HCT116 (cell line): Measurements from ENCODE around the gene LPAR6. TPM values are rescaled to one million over a fixed set of nuclear protein-coding genes. Genes with fewer than 3 reads are reported as not detected.
"Not testable (repeated sequence)": the region's sequence is repeated elsewhere in the genome, so short reads cannot be mapped to it uniquely, and the experiment has no call there.

Experiments used
- ATAC-seq: fragments of 200-7000 bp; cut with Tn5 transposase; 2 replicates; pipeline ENCODE4 v1.9.1; 2020; ENCODE audit warnings: mild to moderate bottlenecking, moderate library complexity
- BruUV-seq: library from RNA; stranded (reverse); fragments of 400-500 nt; replicated peaks from 2 replicates; lab custom pipeline; 2021; lab: Mats Ljungman, UMichigan
- CTCF ChIA-PET: fragments of 300-600 bp; sonication (Branson Sonifier 250); formaldehyde crosslinking; loops from one replicate; lab custom pipeline; 2021; ENCODE audit warnings: antibody characterized with exemption; lab: Charles Lee
- POLR2A ChIA-PET: fragments of 300-600, 350-600 bp; sonication (Branson Sonifier 250); formaldehyde crosslinking; loops from one replicate; lab custom pipeline; 2021; ENCODE audit warnings: antibody characterized with exemption; lab: Charles Lee
- RAD21 ChIA-PET, 2 experiments: fragments of 300-600 bp; sonication (Branson Sonifier 250); formaldehyde crosslinking; loops; one replicate each; lab custom pipeline; 2023; ENCODE audit warnings: low total read pairs in 2 of 2; ENCODE audit not compliant: uncharacterized antibody in 2 of 2, unreplicated experiment in 2 of 2, low non-redundant PET in 1 of 2; lab: Charles Lee
- DNase-seq: peaks from one replicate; pipeline ENCODE4 v3.0.0-alpha.2; 2010; ENCODE audit warnings: low read depth, low spot score
- H2AFZ ChIP-seq: fragments of 200-600 bp; shearing (Covaris generic), sonication (generic); 2 replicates; pipeline ENCODE4 v1.6.1; 2017; ENCODE audit warnings: low read depth, mixed run types, mixed read lengths, antibody characterized with exemption, low read length; ENCODE audit not compliant: poor library complexity, severe bottlenecking
- H3K27ac ChIP-seq: 2 replicates; pipeline ENCODE4 v1.5.1; 2012; ENCODE audit warnings: low read depth, low read length
- H3K27me3 ChIP-seq: fragments of 200-600 bp; sonication (generic); 2 replicates; pipeline ENCODE4 v1.6.1; 2016; ENCODE audit warnings: mixed run types, low read length, mixed read lengths; ENCODE audit not compliant: insufficient read depth
- H3K36me3 ChIP-seq, 2 experiments: fragments of 200-500 bp in 1 of 2; fragments of 200-600 bp in 1 of 2; sonication (Bioruptor generic) in 1 of 2; sonication (generic) in 1 of 2; 2 replicates each; pipeline versions ENCODE4 v1.5.1 to v1.6.1; 2014 to 2016; ENCODE audit warnings: low read length in 2 of 2, inconsistent platforms in 1 of 2, mixed read lengths in 1 of 2, mixed run types in 1 of 2; ENCODE audit not compliant: insufficient read depth in 2 of 2, control insufficient read depth in 1 of 2
- H3K4me1 ChIP-seq, 2 experiments: fragments of 200-600 bp in 1 of 2; sonication (generic) in 1 of 2; 2 replicates each; pipeline versions ENCODE4 v1.5.1 to v1.6.1; 2012 to 2017; ENCODE audit warnings: low read length in 2 of 2, inconsistent platforms in 1 of 2, mild to moderate bottlenecking in 1 of 2, mixed read lengths in 1 of 2, mixed run types in 1 of 2, moderate library complexity in 1 of 2; ENCODE audit not compliant: insufficient read depth in 2 of 2, control insufficient read depth in 1 of 2
- H3K4me2 ChIP-seq: fragments of 200-600 bp; sonication (generic); 2 replicates; pipeline ENCODE4 v1.6.1; 2017; ENCODE audit warnings: mixed run types, low read length, mixed read lengths
- H3K4me3 ChIP-seq, 2 experiments: fragments of 200-600 bp in 1 of 2; sonication (generic) in 1 of 2; replicated peaks in 1 of 2; 2 replicates each; pipeline ENCODE4 v1.5.1; 2011 to 2016; ENCODE audit warnings: low read length in 2 of 2, control low read depth in 1 of 2, low read depth in 1 of 2, mild to moderate bottlenecking in 1 of 2, mixed read lengths in 1 of 2, mixed run types in 1 of 2
- H3K79me2 ChIP-seq: fragments of 200-600 bp; sonication (generic); 2 replicates; pipeline ENCODE4 v1.6.1; 2017; ENCODE audit warnings: mild to moderate bottlenecking, mixed run types, low read length, moderate library complexity, mixed read lengths; ENCODE audit not compliant: insufficient read depth
- H3K9ac ChIP-seq: fragments of 200-600 bp; sonication (generic); 2 replicates; pipeline ENCODE4 v1.6.1; 2016; ENCODE audit warnings: low read length, mixed read lengths
- H3K9me2 ChIP-seq: fragments of 200-600 bp; sonication (generic), shearing (Covaris generic); 2 replicates; pipeline ENCODE4 v1.6.1; 2017; ENCODE audit warnings: mixed run types, mild to moderate bottlenecking, moderate library complexity; ENCODE audit not compliant: insufficient read depth
- H3K9me3 ChIP-seq, 2 experiments: fragments of 200-500 bp in 1 of 2; fragments of 200-600 bp in 1 of 2; sonication (Bioruptor generic) in 1 of 2; sonication (generic) in 1 of 2; 2 replicates each; pipeline ENCODE4 v1.6.1; 2014 to 2017; ENCODE audit warnings: low read length in 2 of 2, mixed read lengths in 2 of 2, inconsistent platforms in 1 of 2, low read depth in 1 of 2, mild to moderate bottlenecking in 1 of 2, mixed run types in 1 of 2, moderate library complexity in 1 of 2; ENCODE audit not compliant: control insufficient read depth in 1 of 2, insufficient read depth in 1 of 2
- H4K20me1 ChIP-seq: fragments of 200-600 bp; sonication (generic), shearing (Covaris generic); 2 replicates; pipeline ENCODE4 v1.6.1; 2017; ENCODE audit warnings: mixed run types, mild to moderate bottlenecking, moderate library complexity; ENCODE audit not compliant: insufficient read depth
- POLR2A ChIP-seq: IDR thresholded peaks from 2 replicates; pipeline ENCODE4 v1.7.0; 2011; ENCODE audit warnings: borderline replicate concordance; ENCODE audit not compliant: insufficient read depth, insufficient read length; ENCODE audit errors: extremely low read depth
- SIN3A ChIP-seq: IDR thresholded peaks from 2 replicates; pipeline ENCODE4 v1.6.1; 2012; ENCODE audit warnings: low read depth
- SP1 ChIP-seq: IDR thresholded peaks from 2 replicates; pipeline ENCODE4 v1.6.1; 2012; ENCODE audit warnings: low read depth
- TCF7L2 ChIP-seq: IDR thresholded peaks from 2 replicates; pipeline ENCODE4 v1.7.0; 2011; ENCODE audit warnings: borderline replicate concordance, inconsistent platforms; ENCODE audit not compliant: insufficient read depth, insufficient read length; ENCODE audit errors: extremely low read depth
- ZFX ChIP-seq: fragments of 450-650 bp; IDR thresholded peaks from 2 replicates; pipeline ENCODE4 v1.6.1; 2017
- ZNF274 ChIP-seq: fragments of 200-500 bp; sonication (Bioruptor generic); IDR thresholded peaks from 2 replicates; pipeline ENCODE4 v1.6.1; 2014; ENCODE audit warnings: mild to moderate bottlenecking, low read depth, low read length, inconsistent platforms
- intact Hi-C: fragments of 100-400 bp; cut with micrococcal nuclease; formaldehyde crosslinking; loops from 2 replicates; pipeline ENCODE4 v1.10.0; 2022
- total RNA-seq: library from RNA; stranded (reverse); gene quantifications from one replicate; pipeline ENCODE4 v1.2.1, GENCODE V29; 2021; ENCODE audit not compliant: unreplicated experiment
- TF ChIP-seq, protein P1 (sequence below): IDR thresholded peaks from 2 replicates; pipeline ENCODE4 v1.6.1; 2011; ENCODE audit warnings: mild to moderate bottlenecking, low read length, moderate library complexity; ENCODE audit not compliant: insufficient replicate concordance; ENCODE audit errors: extremely low read depth

The LPAR6 gene
- total RNA-seq, 1 experiment from 2014 or later, result 0.12 TPM

DNA sequence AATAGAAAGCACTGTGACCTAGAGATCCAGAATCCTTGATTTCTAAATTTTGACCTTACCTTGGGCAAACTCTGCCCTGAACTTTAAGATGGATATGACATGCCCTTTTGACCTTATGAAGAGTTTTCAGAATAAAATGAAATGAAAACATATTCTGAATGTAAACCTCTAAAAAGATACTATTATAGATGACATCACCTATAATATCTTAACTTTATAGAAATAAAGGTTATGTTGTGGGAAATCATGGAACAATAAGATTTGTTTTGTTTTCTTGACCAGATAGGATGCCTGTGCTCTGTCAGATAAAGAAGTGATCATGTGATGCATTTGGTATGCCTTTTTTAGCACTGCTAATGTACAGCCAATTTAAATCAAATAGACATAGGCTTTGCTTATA is 13.1 kb upstream of the LPAR6 start:
- no peaks in the 10 kb centered on the region for H3K79me2 ChIP-seq
- RAD21 ChIA-PET, result no interaction called here
- TF ChIP-seq ZNF274 (no peak), TCF7L2 (no peak), POLR2A (no peak), SP1 (no peak), ZFX (no peak)
- H3K9me3 ChIP-seq, result no peaks in the 10 kb centered on the region
- no peak overlapping the region for H3K9ac ChIP-seq
- no peaks in the 10 kb centered on the region for H3K27me3 ChIP-seq
- no peaks in the 10 kb centered on the region for H4K20me1 ChIP-seq
- no peak for DNase-seq
- no peak overlapping the region for H2AFZ ChIP-seq
- no peaks in the 10 kb centered on the region for H3K9me2 ChIP-seq
- CTCF ChIA-PET, result no interaction called here
- no peaks in the 10 kb centered on the region for H3K36me3 ChIP-seq
- no peaks in the 10 kb centered on the region for H3K4me1 ChIP-seq
- H3K27ac ChIP-seq, result no peak overlapping the region
- POLR2A ChIA-PET, result no interaction called here
- BruUV-seq, result no TSS peak
- no peak for ATAC-seq
- H3K4me3 ChIP-seq, result no peak overlapping the region
- intact Hi-C loops, result no loop called here
- no peak overlapping the region for H3K4me2 ChIP-seq

DNA sequence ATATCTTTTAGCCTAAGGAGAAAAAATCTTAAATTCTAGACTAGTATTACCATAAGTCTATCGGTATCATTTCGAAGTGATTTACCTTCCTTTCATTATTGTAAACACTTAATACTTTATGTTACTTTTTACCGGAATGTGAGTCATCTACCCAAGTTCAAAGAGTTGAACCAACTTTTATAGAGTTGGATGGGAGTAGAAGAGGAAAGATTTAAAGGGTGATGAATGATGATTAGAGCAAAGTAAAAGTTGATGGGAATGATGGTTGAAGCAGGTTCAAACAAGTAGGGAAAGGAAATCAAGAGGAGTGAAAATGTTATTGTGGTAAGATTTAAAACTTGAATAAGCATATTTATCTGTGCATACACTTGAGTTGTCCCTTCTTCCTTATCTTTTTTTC is 11.3 kb upstream of the LPAR6 start:
- Histone ChIP-seq H3K79me2 (no peaks in the 10 kb centered on the region), H3K4me3 (no peak overlapping the region), H4K20me1 (no peaks in the 10 kb centered on the region), H3K4me1 (no peaks in the 10 kb centered on the region), H3K9ac (no peak overlapping the region), H3K4me2 (no peak overlapping the region), H3K9me2 (no peaks in the 10 kb centered on the region), H3K9me3 (no peaks in the 10 kb centered on the region), H3K27ac (no peak overlapping the region), H3K36me3 (no peaks in the 10 kb centered on the region), H2AFZ (no peak overlapping the region), H3K27me3 (no peaks in the 10 kb centered on the region)
- no TSS peak for BruUV-seq
- no peak for DNase-seq
- POLR2A ChIA-PET, result no interaction called here
- CTCF ChIA-PET, result no interaction called here
- ATAC-seq, result no peak
- intact Hi-C loops, result no loop called here
- RAD21 ChIA-PET, result no interaction called here
- TF ChIP-seq, protein P1, sequence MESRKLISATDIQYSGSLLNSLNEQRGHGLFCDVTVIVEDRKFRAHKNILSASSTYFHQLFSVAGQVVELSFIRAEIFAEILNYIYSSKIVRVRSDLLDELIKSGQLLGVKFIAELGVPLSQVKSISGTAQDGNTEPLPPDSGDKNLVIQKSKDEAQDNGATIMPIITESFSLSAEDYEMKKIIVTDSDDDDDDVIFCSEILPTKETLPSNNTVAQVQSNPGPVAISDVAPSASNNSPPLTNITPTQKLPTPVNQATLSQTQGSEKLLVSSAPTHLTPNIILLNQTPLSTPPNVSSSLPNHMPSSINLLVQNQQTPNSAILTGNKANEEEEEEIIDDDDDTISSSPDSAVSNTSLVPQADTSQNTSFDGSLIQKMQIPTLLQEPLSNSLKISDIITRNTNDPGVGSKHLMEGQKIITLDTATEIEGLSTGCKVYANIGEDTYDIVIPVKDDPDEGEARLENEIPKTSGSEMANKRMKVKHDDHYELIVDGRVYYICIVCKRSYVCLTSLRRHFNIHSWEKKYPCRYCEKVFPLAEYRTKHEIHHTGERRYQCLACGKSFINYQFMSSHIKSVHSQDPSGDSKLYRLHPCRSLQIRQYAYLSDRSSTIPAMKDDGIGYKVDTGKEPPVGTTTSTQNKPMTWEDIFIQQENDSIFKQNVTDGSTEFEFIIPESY, result no peak
- TF ChIP-seq ZFX, result no peak
- TF ChIP-seq SIN3A, result no peak

DNA sequence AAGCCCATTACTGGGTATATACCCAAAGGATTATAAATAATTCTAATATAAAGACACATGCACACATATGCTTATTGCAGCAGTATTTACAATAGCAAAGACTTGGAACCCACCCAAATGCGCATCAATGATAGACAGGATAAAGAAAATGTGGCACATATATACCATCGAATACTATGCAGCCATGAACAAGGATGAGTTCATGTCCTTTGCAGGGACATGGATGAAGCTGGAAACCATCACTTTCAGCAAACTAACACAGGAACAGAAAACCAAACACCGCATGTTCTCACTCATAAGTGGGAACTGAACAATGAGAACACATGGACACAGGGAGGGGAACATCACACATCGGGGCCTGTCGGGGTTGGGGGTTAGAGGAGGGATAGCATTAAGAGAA is 9.1 kb upstream of the LPAR6 start:
- H3K9ac ChIP-seq, H4K20me1 ChIP-seq, RAD21 ChIA-PET, CTCF ChIA-PET, H2AFZ ChIP-seq, ATAC-seq, H3K27me3 ChIP-seq, H3K4me3 ChIP-seq, H3K36me3 ChIP-seq, H3K9me2 ChIP-seq, DNase-seq, POLR2A ChIA-PET, BruUV-seq, intact Hi-C loops, H3K4me2 ChIP-seq, H3K9me3 ChIP-seq, H3K79me2 ChIP-seq, H3K27ac ChIP-seq, H3K4me1 ChIP-seq: not testable (repeated sequence)
